Measurements from ENCODE around the gene DCDC2.

- TF ChIP-seq CTCF (IDR thresholded peaks at IDR 0.05 in 8 of 11, conservative IDR thresholded peaks at IDR 0.05 in 3 of 11) (no peak), POLR2AphosphoS5 (IDR thresholded peaks at IDR 0.05) (no peak)
Observed at GRCh38 chr6:24273096-24273870, 84.6 kb downstream of the DCDC2 start.
